D721Med (cell line): ENCODE results near the gene ANKRD44.
A peak's percentile ranks its signal among the peaks of the same experiment; 100 is the strongest.

Experiments used
- DNase-seq: peaks from one replicate; pipeline ENCODE4 v3.0.0; 2011; ENCODE audit warnings: low spot score; ENCODE audit not compliant: insufficient read length
- FAIRE-seq: peaks from 2 replicates; lab custom pipeline; 2011; peaks lifted over from hg19 to GRCh38; lab: Jason Lieb, UNC
- TF ChIP-seq, protein P1 (sequence below): IDR thresholded peaks from 2 replicates; pipeline ENCODE4 v1.5.1; 2012; ENCODE audit warnings: mild to moderate bottlenecking, control low read depth; ENCODE audit not compliant: insufficient read depth; ENCODE audit errors: missing control alignments

The ANKRD44 gene

DNA sequence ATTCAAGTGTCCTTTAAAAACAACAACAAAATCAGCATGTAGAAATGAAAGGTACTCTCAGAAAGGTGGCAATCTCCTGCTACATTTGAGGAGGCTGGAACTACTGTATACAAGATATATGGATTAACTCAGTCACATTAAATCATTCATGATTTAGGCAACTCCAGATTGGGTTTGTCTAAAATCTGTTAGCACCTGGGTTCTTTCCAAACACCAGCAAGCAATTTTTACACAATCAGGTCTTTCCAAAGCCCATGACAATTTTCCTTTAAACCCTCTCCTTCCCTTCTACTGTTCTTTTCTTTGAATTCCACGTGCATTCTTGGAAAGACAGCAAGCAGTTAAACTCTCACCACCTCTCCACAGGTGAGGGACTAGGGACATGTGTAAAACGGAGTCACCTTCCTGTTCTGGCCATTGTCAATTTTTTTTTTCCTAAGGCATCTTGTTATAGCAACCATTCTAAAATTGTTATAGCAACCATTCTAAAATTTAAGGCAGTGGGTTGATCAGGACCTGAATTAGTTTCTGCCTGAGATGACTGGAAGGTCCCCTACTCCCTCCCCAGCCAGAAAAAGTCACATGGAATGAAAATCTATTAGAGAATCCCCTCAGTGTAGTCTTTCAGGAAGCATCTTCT, 113.9 kb downstream of the ANKRD44 start:
- DNase-seq: no peak
- TF ChIP-seq, protein P1, sequence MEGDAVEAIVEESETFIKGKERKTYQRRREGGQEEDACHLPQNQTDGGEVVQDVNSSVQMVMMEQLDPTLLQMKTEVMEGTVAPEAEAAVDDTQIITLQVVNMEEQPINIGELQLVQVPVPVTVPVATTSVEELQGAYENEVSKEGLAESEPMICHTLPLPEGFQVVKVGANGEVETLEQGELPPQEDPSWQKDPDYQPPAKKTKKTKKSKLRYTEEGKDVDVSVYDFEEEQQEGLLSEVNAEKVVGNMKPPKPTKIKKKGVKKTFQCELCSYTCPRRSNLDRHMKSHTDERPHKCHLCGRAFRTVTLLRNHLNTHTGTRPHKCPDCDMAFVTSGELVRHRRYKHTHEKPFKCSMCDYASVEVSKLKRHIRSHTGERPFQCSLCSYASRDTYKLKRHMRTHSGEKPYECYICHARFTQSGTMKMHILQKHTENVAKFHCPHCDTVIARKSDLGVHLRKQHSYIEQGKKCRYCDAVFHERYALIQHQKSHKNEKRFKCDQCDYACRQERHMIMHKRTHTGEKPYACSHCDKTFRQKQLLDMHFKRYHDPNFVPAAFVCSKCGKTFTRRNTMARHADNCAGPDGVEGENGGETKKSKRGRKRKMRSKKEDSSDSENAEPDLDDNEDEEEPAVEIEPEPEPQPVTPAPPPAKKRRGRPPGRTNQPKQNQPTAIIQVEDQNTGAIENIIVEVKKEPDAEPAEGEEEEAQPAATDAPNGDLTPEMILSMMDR: no peak
- no peak for FAIRE-seq

DNA sequence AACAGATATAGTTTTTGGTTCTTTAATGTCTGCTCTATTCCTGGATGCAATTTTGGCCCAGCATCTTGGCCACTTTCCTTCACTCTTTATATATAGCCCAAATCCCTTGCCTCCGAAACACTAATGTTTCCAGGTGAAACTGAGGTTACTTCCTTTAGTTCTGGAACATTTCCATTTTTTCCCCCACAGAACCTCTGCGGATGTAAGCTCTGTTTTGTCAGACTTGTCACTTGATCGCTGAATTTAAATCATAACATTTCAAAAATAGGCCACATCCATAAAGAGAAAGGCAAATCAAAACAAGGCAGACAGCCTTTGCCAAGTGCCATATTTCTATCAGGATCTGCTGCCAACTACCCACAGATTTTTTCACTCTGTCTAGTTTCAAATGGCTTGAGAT, 115.1 kb downstream of the ANKRD44 start:
- no peak for FAIRE-seq

DNA sequence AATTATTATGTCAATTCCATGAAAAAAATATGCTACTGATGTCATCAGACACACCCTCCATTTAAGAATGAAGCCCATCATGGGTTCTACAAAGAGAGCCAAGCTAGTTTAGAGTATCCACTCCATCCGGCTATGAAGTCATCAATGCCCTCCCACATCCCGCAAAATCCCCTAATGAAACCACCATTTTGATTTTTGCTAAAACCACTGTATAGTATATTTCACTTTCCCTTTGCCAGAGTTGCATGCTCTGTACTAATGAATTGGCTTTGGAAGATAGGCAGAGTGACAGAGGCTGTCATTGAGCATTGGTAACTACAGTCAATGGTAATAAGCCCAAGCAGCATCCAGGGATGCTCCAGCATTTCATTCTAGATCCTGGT, 118.6 kb downstream of the ANKRD44 start:
- TF ChIP-seq, protein P1: no peak
- DNase-seq (no peak), FAIRE-seq (no peak)

More for the DNA sequence above, 115.1 kb downstream of the ANKRD44 start:
- no peak for DNase-seq
- TF ChIP-seq, protein P1: no peak

- TF ChIP-seq, protein P1: peak; percentile 69
- no peak for DNase-seq
- FAIRE-seq: peak; percentile 75
Measured at GRCh38 chr2:197191177-197191939, 119.2 kb downstream of the ANKRD44 start.

GRCh38 chr2:197190100-197190432, 120.5 kb downstream of the ANKRD44 start:
- DNase-seq: no peak
- TF ChIP-seq, protein P1: no peak
- no peak for FAIRE-seq

GRCh38 chr2:197189426-197190099, 121.0 kb downstream of the ANKRD44 start:
- FAIRE-seq: no peak
- TF ChIP-seq, protein P1: no peak
- DNase-seq: no peak
